ENCODE measurements around the gene MEIS2.

The MEIS2 gene

DNA sequence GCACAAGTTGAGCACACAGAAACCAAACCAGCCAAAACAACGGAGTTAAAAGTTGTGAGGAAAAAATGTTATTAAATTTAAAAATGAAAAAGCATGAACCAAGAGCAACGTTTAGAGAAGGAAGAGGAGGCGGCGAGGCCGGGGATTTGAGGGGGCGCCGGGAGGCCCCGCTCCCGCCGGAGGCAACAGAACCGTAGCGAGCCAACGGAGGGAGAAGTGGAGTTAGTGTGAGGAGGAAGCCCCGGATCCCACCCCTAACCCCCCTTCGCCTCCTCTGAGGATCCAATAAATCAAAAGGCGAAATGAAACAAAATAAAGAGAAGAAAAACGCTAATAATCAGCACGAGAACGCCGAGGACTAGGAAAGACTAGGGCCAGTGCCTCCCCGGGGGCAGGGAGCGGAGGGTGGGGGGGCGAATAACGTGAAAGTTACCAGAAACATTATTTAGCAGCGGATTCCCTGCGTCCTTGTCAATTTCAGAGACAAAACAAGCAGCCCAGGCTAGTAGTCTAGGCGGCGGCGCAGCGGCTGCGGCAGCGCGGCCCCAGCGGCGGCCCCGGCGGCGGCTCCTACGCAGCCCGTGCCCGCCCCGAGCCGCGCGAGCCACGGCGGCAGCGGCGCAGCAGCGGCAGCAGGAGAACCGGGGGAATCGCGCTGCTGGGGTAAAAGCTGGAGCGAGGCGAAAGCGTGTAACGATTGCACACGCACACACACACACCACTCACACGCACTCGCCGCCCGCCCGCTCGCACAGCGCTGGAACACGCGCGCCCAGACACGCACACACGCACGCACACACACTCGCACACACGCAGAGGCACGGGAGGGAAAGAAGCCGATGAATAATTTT, 1.7 kb downstream of the MEIS2 start:
- no peak for TF ChIP-seq POLR2A (IDR thresholded peaks at IDR 0.05; ENCODE audit: low read length)
- TF ChIP-seq GATA1 (IDR thresholded peaks at IDR 0.05; ENCODE audit: low read depth, low read length), result no peak
- peak; percentile 64 to 68 for DNase-seq

GRCh38 chr15:37097144-37097919, 3.0 kb downstream of the MEIS2 start:
- peak; percentile 20 to 28 for DNase-seq
- TF ChIP-seq GATA1 (IDR thresholded peaks at IDR 0.05; ENCODE audit: low read depth, low read length) (no peak), POLR2A (IDR thresholded peaks at IDR 0.05; ENCODE audit: low read length) (no peak)

- no peak for TF ChIP-seq POLR2A (IDR thresholded peaks at IDR 0.05; ENCODE audit: low read length)
- TF ChIP-seq GATA1 (IDR thresholded peaks at IDR 0.05; ENCODE audit: low read depth, low read length), result no peak
Measured at GRCh38 chr15:37096558-37097143, 3.7 kb downstream of the MEIS2 start.

GRCh38 chr15:37095770-37096557, 4.4 kb downstream of the MEIS2 start:
- DNase-seq, result peak in 1 of 2 experiments; percentile 9
- TF ChIP-seq POLR2A (IDR thresholded peaks at IDR 0.05; ENCODE audit: low read length) (no peak), GATA1 (IDR thresholded peaks at IDR 0.05; ENCODE audit: low read depth, low read length) (no peak)

More at GRCh38 chr15:37096558-37097143, 3.7 kb downstream of the MEIS2 start:
- no peak for DNase-seq

DNA sequence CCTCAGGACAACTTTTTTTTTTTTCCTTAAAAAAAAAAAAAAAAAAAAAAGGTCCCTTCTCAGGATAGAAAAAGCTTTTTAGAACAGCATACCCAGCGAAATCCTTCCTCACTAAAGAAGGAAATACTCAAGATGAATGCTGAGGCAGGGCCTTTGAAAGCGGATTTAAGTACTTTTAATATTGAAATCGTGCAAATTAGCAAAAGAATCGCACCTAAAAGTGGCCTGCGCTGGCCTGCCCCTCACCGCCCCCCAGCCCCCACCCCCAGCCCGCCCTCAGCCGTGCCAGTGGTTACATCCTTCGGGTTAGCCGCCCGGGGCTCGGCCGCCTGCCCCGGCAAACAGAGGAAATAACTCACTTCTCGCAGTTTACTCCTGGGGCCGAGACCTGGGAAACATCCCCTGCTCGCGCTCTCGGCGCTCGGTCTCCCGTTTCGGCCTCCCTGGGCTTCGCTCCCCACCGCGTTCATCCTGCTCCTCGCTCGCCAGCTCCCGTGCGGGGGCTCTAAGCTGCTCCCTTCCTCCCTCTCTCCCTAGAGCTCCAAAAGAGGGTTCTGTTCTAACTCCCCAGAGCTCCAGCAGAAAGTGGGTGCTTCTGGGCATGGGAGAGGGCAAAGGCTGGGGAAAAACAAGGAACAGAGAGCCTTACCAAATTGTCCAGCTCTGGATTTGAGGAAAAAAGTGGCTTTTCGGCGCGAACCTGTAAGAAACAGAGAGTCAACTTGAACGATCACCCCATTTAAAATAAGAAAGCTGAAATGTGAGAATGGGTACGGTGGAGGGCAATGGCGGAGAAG, 5.2 kb downstream of the MEIS2 start:
- TF ChIP-seq POLR2A (IDR thresholded peaks at IDR 0.05; ENCODE audit: low read length) (no peak), GATA1 (IDR thresholded peaks at IDR 0.05; ENCODE audit: low read depth, low read length) (no peak)

GRCh38 chr15:37094333-37094914, 5.9 kb downstream of the MEIS2 start:
- no peak for TF ChIP-seq GATA1 (IDR thresholded peaks at IDR 0.05; ENCODE audit: low read depth, low read length)
- no peak for TF ChIP-seq POLR2A (IDR thresholded peaks at IDR 0.05; ENCODE audit: low read length)
- DNase-seq, result no peak

More for the DNA sequence above, 5.2 kb downstream of the MEIS2 start:
- DNase-seq, result no peak

DNA sequence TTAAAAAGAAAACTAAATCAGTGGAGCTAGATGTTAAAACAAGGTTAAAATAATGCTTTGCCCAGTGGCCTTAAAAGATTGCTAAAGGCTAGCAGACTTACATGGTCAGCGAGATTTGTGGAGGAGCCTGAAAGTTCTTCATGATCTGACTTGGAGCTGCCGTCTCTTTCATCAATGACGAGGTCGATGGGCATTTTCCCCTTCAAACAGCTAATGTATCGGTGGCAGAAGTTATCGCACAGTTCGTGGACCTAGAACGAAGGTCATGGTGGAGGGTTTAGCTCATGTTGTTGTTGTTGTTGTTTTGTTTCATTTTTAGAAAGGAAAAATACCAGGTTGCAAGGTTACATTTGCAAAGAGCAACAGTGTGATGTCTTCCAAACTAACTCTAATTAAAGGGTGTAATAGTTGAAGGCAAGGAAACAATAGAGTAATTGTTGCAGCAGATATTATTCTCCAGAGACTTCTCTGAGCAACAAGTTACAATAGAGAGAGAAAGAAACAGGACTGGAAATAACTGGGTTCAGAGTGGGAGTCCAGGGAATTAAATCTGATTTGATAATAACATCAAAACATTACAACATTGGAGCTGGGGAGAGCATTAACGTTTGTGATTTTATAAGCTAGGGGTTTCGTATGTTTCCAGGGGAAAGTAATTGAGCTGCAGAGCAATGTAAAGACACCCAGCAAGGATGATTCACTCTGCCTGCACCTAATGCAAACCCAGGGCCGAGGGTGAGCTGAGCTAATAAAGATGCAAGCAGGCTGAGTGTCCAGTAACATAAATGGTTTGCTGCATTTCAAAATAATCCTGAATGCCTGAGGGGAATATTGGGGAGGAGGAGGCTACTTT, 6.6 kb downstream of the MEIS2 start:
- DNase-seq, result no peak
- no peak for TF ChIP-seq GATA1 (IDR thresholded peaks at IDR 0.05; ENCODE audit: low read depth, low read length)
- no peak for TF ChIP-seq POLR2A (IDR thresholded peaks at IDR 0.05; ENCODE audit: low read length)

DNA sequence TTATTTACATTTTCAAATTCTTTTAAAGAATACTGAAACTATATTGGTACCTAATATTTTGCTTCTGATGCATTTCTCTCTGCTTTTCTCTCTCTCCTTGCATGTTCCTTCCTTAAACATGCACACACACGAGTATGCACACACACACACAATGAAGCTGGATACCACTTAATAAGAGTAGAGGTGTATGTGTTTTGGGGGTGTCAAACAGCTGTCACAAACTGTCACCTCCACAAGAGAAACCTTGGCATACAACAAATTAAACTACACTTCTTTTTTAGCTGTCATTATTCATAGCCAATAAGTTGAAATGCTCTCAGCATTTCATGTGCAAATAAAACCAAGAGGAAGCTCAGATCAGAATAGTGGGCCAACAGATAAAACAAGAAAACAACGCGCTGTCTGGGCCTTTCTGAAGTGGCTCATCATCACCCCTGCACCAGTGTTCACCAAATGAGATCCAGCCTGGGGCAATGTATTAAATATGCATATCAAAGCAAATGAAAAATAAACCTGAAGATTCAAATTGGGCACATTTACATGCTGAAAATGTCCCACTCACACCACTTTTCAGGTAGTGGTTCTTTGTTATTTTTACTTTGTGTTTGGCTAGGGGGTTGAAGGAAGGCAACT, 9.7 kb downstream of the MEIS2 start:
- TF ChIP-seq GATA1 (IDR thresholded peaks at IDR 0.05; ENCODE audit: low read depth, low read length) (no peak), POLR2A (IDR thresholded peaks at IDR 0.05; ENCODE audit: low read length) (no peak)

GRCh38 chr15:37088436-37088835, 11.9 kb downstream of the MEIS2 start:
- TF ChIP-seq POLR2A (IDR thresholded peaks at IDR 0.05; ENCODE audit: low read length) (no peak), GATA1 (IDR thresholded peaks at IDR 0.05; ENCODE audit: low read depth, low read length) (no peak)
- no peak for DNase-seq

More for the DNA sequence above, 9.7 kb downstream of the MEIS2 start:
- DNase-seq, result no peak

DNA sequence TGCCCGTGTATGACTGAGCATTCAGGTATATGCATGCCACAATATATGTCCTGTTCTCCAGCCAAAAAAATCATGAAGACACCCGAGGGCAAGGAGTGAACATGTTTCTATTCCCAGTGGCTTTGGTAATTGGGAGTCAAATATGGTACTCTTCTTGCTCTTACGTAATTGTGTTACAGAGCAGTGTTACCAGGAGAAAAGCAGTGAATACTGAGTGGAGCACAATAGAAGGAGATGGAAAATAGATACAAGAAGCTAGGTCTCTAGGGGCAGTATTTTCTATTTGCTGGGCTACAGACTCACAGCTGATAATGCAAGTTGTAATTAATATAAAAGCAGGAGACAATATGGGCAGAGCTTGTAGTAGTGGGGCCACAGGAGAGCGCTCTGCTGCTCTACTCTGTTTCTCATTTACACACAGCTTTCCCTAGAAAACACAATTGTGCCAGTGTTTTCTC, 13.2 kb downstream of the MEIS2 start:
- no peak for TF ChIP-seq POLR2A (IDR thresholded peaks at IDR 0.05; ENCODE audit: low read length)
- TF ChIP-seq GATA1 (IDR thresholded peaks at IDR 0.05; ENCODE audit: low read depth, low read length), result no peak
- DNase-seq, result no peak

GRCh38 chr15:37086521-37086920, 13.8 kb downstream of the MEIS2 start:
- TF ChIP-seq POLR2A (IDR thresholded peaks at IDR 0.05; ENCODE audit: low read length), result no peak
- no peak for TF ChIP-seq GATA1 (IDR thresholded peaks at IDR 0.05; ENCODE audit: low read depth, low read length)
- no peak for DNase-seq
